ENCODE data around the gene POLR3C. TPM values are rescaled to one million over a fixed set of nuclear protein-coding genes. Genes with fewer than 3 reads are reported as not detected.
"Not testable (repeated sequence)": the region's sequence is repeated elsewhere in the genome, so short reads cannot be mapped to it uniquely, and the experiment has no call there.

Gene POLR3C
- total RNA-seq = 10 to 100 TPM; 29.7 to 32.1 TPM

GRCh38 chr1:145823565-145824498, at the start of gene POLR3C, which contains the start of gene RNF115:
Gene POLR3C (plus strand): TSS chr1:145824200. CDS start chr1:145825777, 1,577 bp downstream.
Gene RNF115 (minus strand): TSS chr1:145824095. CDS start chr1:145823873, 222 bp downstream.
- H3K27ac Mint-ChIP-seq = peak within 1 kb of the TSS; percentile 89
- no peaks in the 10 kb centered on the region for H3K9me3 Mint-ChIP-seq
- H3K4me1 Mint-ChIP-seq = peaks cover 42% of the 10 kb centered on the region
- peak; percentile 91 for DNase-seq
- ChIA-PET POLR2A (interaction anchor here (0.7 to 3.7 kb wide), 11 partner anchors 19 to 228 kb away, joined by 3 to 29 read pairs (median 5); partner anchors contain the start of genes ANKRD34A, NUDT17, PIAS3 and POLR3GL), CTCF (interaction anchor here (0.8 to 4.0 kb wide), 4 partner anchors 21 to 543 kb away, joined by 3 to 46 read pairs (median 3); partner anchors contain the start of genes NUDT17 and PEX11B)
- no peaks in the 10 kb centered on the region for H3K27me3 Mint-ChIP-seq
- H3K4me3 Mint-ChIP-seq = peak within 1 kb of the TSS; percentile 99
- H3K36me3 Mint-ChIP-seq (ENCODE audit: low read depth) = peaks cover 43% of the 10 kb centered on the region

GRCh38 chr1:145777357-145778145, 46.4 kb upstream of the POLR3C start:
- Mint-ChIP-seq H3K4me3 (no peak overlapping the region), H3K9me3 (no peaks in the 10 kb centered on the region), H3K4me1 (peaks cover 13% of the 10 kb centered on the region), H3K27ac (no peak overlapping the region), H3K27me3 (no peaks in the 10 kb centered on the region), H3K36me3 (ENCODE audit: low read depth) (peaks cover 19% of the 10 kb centered on the region)
- DNase-seq = no peak
- POLR2A ChIA-PET = no interaction called here
- CTCF ChIA-PET = no interaction called here

- Mint-ChIP-seq H3K27me3 (no peaks in the 10 kb centered on the region), H3K4me1 (peaks cover 13% of the 10 kb centered on the region), H3K27ac (no peak overlapping the region), H3K36me3 (ENCODE audit: low read depth) (peaks cover 16% of the 10 kb centered on the region), H3K9me3 (no peaks in the 10 kb centered on the region), H3K4me3 (no peak overlapping the region)
- no peak for DNase-seq
- POLR2A ChIA-PET = no interaction called here
- CTCF ChIA-PET = no interaction called here
Measured at GRCh38 chr1:145778146-145778540, 45.9 kb upstream of the POLR3C start.

- no peak overlapping the region for H3K4me3 Mint-ChIP-seq
- H3K9me3 Mint-ChIP-seq = no peaks in the 10 kb centered on the region
- H3K27ac Mint-ChIP-seq = no peak overlapping the region
- H3K36me3 Mint-ChIP-seq (ENCODE audit: low read depth) = peaks cover 42% of the 10 kb centered on the region
- no peaks in the 10 kb centered on the region for H3K27me3 Mint-ChIP-seq
- peaks cover 30% of the 10 kb centered on the region for H3K4me1 Mint-ChIP-seq
- DNase-seq = no peak
- ChIA-PET POLR2A (interaction anchor here (0.6 kb wide), 1 partner anchor 42 kb away, joined by 3 read pairs; no protein-coding TSS in a partner anchor), CTCF (interaction anchor here (0.6 kb wide), 1 partner anchor 104 kb away, joined by 3 read pairs; no protein-coding TSS in a partner anchor)
Measured at GRCh38 chr1:145782272-145783099, 41.5 kb upstream of the POLR3C start.

GRCh38 chr1:145784409-145784808, 39.6 kb upstream of the POLR3C start:
- no peak overlapping the region for H3K4me3 Mint-ChIP-seq
- POLR2A ChIA-PET = no interaction called here
- H3K36me3 Mint-ChIP-seq (ENCODE audit: low read depth) = peaks cover 47% of the 10 kb centered on the region
- H3K4me1 Mint-ChIP-seq = peaks cover 30% of the 10 kb centered on the region
- H3K27ac Mint-ChIP-seq = no peak overlapping the region
- CTCF ChIA-PET = no interaction called here
- no peaks in the 10 kb centered on the region for H3K9me3 Mint-ChIP-seq
- no peaks in the 10 kb centered on the region for H3K27me3 Mint-ChIP-seq
- DNase-seq = no peak

- no peak for DNase-seq
- no peak overlapping the region for H3K4me3 Mint-ChIP-seq
- no peaks in the 10 kb centered on the region for H3K9me3 Mint-ChIP-seq
- H3K27ac Mint-ChIP-seq = no peak overlapping the region
- H3K36me3 Mint-ChIP-seq (ENCODE audit: low read depth) = peaks cover 47% of the 10 kb centered on the region
- no peaks in the 10 kb centered on the region for H3K27me3 Mint-ChIP-seq
- POLR2A ChIA-PET = no interaction called here
- peaks cover 30% of the 10 kb centered on the region for H3K4me1 Mint-ChIP-seq
- CTCF ChIA-PET = interaction anchor here (2.1 kb wide), 1 partner anchor 60 kb away, joined by 8 read pairs; the partner anchor contains the start of gene NUDT17
Measured at GRCh38 chr1:145785547-145785946, 38.5 kb upstream of the POLR3C start.

- Mint-ChIP-seq H3K36me3 (ENCODE audit: low read depth) (peaks cover 44% of the 10 kb centered on the region), H3K4me3 (no peak overlapping the region), H3K27me3 (no peaks in the 10 kb centered on the region), H3K27ac (no peak overlapping the region), H3K4me1 (peaks cover 30% of the 10 kb centered on the region), H3K9me3 (no peaks in the 10 kb centered on the region)
- ChIA-PET POLR2A (no interaction called here), CTCF (interaction anchor here (2.1 kb wide), 1 partner anchor 60 kb away, joined by 8 read pairs; the partner anchor contains the start of gene NUDT17)
- no peak for DNase-seq
Measured at GRCh38 chr1:145786271-145786670, 37.7 kb upstream of the POLR3C start.

- peaks cover 34% of the 10 kb centered on the region for H3K4me1 Mint-ChIP-seq
- H3K4me3 Mint-ChIP-seq = no peak overlapping the region
- peaks cover 45% of the 10 kb centered on the region for H3K36me3 Mint-ChIP-seq (ENCODE audit: low read depth)
- no peak overlapping the region for H3K27ac Mint-ChIP-seq
- ChIA-PET POLR2A (no interaction called here), CTCF (no interaction called here)
- no peak for DNase-seq
- H3K9me3 Mint-ChIP-seq = no peaks in the 10 kb centered on the region
- no peaks in the 10 kb centered on the region for H3K27me3 Mint-ChIP-seq
Measured at GRCh38 chr1:145788580-145788979, 35.4 kb upstream of the POLR3C start.

- H3K4me3 Mint-ChIP-seq, H3K27ac Mint-ChIP-seq, DNase-seq, CTCF ChIA-PET, H3K27me3 Mint-ChIP-seq, POLR2A ChIA-PET: not testable (repeated sequence)
- H3K9me3 Mint-ChIP-seq = peaks cover 17% of the 10 kb centered on the region
- peaks cover 42% of the 10 kb centered on the region for H3K36me3 Mint-ChIP-seq (ENCODE audit: low read depth)
- H3K4me1 Mint-ChIP-seq = peaks cover 13% of the 10 kb centered on the region
Measured at GRCh38 chr1:145791860-145792259, 32.1 kb upstream of the POLR3C start.

- peaks cover 46% of the 10 kb centered on the region for H3K36me3 Mint-ChIP-seq (ENCODE audit: low read depth)
- ChIA-PET CTCF (no interaction called here), POLR2A (no interaction called here)
- no peak overlapping the region for H3K4me3 Mint-ChIP-seq
- no peak for DNase-seq
- H3K4me1 Mint-ChIP-seq = peaks cover 15% of the 10 kb centered on the region
- no peak overlapping the region for H3K27ac Mint-ChIP-seq
- H3K27me3 Mint-ChIP-seq = no peaks in the 10 kb centered on the region
- peaks cover 22% of the 10 kb centered on the region for H3K9me3 Mint-ChIP-seq
Measured at GRCh38 chr1:145792484-145792883, 31.5 kb upstream of the POLR3C start.

- ChIA-PET CTCF (no interaction called here), POLR2A (no interaction called here)
- Mint-ChIP-seq H3K4me3 (no peak overlapping the region), H3K27ac (no peak overlapping the region), H3K4me1 (peaks cover 15% of the 10 kb centered on the region), H3K27me3 (no peaks in the 10 kb centered on the region), H3K9me3 (peaks cover 34% of the 10 kb centered on the region), H3K36me3 (ENCODE audit: low read depth) (peaks cover 61% of the 10 kb centered on the region)
- no peak for DNase-seq
Measured at GRCh38 chr1:145795257-145795881, 28.6 kb upstream of the POLR3C start.

GRCh38 chr1:145796753-145797152, 27.2 kb upstream of the POLR3C start:
- DNase-seq = no peak
- Mint-ChIP-seq H3K27ac (no peak overlapping the region), H3K4me1 (peaks cover 15% of the 10 kb centered on the region), H3K36me3 (ENCODE audit: low read depth) (peaks cover 63% of the 10 kb centered on the region), H3K27me3 (no peaks in the 10 kb centered on the region), H3K4me3 (no peak overlapping the region), H3K9me3 (peaks cover 34% of the 10 kb centered on the region)
- ChIA-PET CTCF (no interaction called here), POLR2A (no interaction called here)

All from activated CD4-positive, alpha-beta memory T cell treated with anti-CD3 and anti-CD28 coated beads, Interleukin-2, amount 10 ng/mL, durations not matched to agents 7 days and 5 days (primary cell).